ENCODE measurements around the gene SLC24A2. TPM values are rescaled to one million over a fixed set of nuclear protein-coding genes. Genes with fewer than 3 reads are reported as not detected.

The SLC24A2 gene
- total RNA-seq, 2 donors from 2014 or later: not detected

- ATAC-seq (no peak), DNase-seq (no peak)
- Mint-ChIP-seq H3K27me3 (peaks cover 39% of the 10 kb centered on the region), H3K27ac (no peak overlapping the region), H3K4me1 (no peaks in the 10 kb centered on the region), H3K4me3 (no peak overlapping the region), H3K36me3 (ENCODE audit: low read depth) (no peaks in the 10 kb centered on the region)
- no peaks in the 10 kb centered on the region for H3K9me3 ChIP-seq (ENCODE audit: control insufficient read depth, low read length, poor library complexity, severe bottlenecking)
These were observed 3.6 kb downstream of the SLC24A2 start for GRCh38 chr9:19785230-19785629.

DNA sequence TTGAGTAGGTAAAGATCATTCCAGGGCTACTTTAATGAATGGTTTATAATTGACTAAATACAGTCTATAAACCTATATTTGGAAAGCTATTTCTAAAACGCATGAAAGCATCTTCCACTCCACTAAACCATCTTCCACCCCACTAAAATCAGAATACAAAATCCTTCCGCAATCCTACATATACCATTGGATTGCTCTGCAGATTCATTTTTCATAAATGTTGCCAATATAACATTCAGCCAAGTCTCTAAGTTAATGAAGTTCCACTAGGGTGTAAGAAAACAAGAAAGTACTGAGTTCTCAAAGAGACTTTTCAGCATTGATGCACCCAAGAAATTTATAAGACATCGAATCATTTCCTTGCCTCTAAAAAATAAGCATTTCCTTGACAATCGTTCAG is 4.7 kb downstream of the SLC24A2 start:
- Mint-ChIP-seq H3K27me3 (peaks cover 34% of the 10 kb centered on the region), H3K36me3 (ENCODE audit: low read depth) (peaks cover 2% of the 10 kb centered on the region), H3K4me1 (no peaks in the 10 kb centered on the region), H3K4me3 (no peak overlapping the region), H3K27ac (no peak overlapping the region)
- ATAC-seq (no peak), DNase-seq (no peak)
- H3K9me3 ChIP-seq (ENCODE audit: control insufficient read depth, low read length, poor library complexity, severe bottlenecking): no peaks in the 10 kb centered on the region

DNA sequence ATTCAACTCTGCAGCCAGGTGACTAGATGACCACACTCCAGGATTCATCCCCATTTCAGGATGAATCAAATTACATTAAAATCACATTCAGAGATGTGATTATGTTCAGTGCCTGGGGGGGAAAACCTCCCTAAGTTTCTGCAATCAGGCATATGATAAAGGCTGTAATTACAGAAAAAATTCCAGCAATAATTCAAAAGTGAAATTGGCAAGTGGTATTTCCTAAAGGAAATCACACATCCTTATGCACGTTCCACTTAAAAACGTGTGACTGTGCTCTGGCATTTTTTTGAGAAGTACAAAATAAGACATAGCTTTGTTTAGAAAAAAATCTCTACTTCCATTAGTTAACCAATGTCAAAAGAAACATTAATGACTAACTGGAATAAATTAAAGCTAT is 5.3 kb downstream of the SLC24A2 start:
- Mint-ChIP-seq H3K27me3 (peaks cover 31% of the 10 kb centered on the region), H3K4me1 (no peaks in the 10 kb centered on the region), H3K4me3 (no peak overlapping the region), H3K27ac (no peak overlapping the region), H3K36me3 (ENCODE audit: low read depth) (peaks cover 2% of the 10 kb centered on the region)
- no peaks in the 10 kb centered on the region for H3K9me3 ChIP-seq (ENCODE audit: control insufficient read depth, low read length, poor library complexity, severe bottlenecking)
- DNase-seq (no peak), ATAC-seq (no peak)

GRCh38 chr9:19782005-19782404 is 6.8 kb downstream of the SLC24A2 start:
- H3K27ac Mint-ChIP-seq: no peak overlapping the region
- peaks cover 2% of the 10 kb centered on the region for H3K36me3 Mint-ChIP-seq (ENCODE audit: low read depth)
- ATAC-seq (no peak), DNase-seq (no peak)
- peaks cover 23% of the 10 kb centered on the region for H3K27me3 Mint-ChIP-seq
- H3K9me3 ChIP-seq (ENCODE audit: control insufficient read depth, low read length, poor library complexity, severe bottlenecking): no peaks in the 10 kb centered on the region
- no peak overlapping the region for H3K4me3 Mint-ChIP-seq
- H3K4me1 Mint-ChIP-seq: no peaks in the 10 kb centered on the region

DNA sequence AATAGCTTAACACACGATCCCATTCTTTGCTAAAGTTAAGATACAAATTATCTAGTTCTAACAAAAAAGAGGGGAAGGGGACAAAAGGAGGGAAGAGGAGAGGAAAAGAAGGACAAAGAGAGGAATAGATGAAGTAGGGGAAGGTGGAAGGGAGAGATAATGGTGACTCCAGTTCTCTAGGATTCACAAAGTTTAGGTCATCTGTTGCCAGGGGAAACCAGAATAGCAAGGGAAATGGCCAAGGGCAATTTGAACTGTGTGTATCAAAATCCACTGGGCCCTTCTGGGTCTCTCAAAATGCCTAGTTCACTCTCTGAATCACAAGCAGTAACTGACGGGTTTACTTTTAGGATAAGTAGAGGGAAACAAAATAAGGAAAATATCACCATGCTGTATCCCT is 7.6 kb downstream of the SLC24A2 start:
- H3K4me1 Mint-ChIP-seq: no peaks in the 10 kb centered on the region
- peaks cover 2% of the 10 kb centered on the region for H3K36me3 Mint-ChIP-seq (ENCODE audit: low read depth)
- H3K27me3 Mint-ChIP-seq: peaks cover 19% of the 10 kb centered on the region
- no peak overlapping the region for H3K4me3 Mint-ChIP-seq
- no peaks in the 10 kb centered on the region for H3K9me3 ChIP-seq (ENCODE audit: control insufficient read depth, low read length, poor library complexity, severe bottlenecking)
- DNase-seq (no peak), ATAC-seq (no peak)
- no peak overlapping the region for H3K27ac Mint-ChIP-seq

DNA sequence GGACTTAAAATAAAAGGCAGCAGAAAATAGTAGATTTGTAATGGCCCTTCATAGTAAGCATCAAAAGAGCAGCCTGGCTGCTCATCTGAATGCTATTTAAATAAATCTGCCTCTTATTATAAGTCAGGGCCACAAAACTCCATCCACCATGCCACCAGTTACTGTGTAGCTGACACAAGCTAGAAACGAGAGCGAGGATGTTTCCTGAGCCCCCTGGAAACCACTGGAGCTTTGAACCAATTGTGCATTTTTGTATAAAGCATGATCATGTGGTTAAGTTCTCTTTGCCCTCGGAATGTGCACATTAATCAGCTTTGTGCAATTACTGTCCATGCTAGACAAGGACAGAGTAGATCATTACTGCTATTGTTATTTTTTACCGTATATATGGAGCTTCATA is 17.4 kb downstream of the SLC24A2 start:
- no peaks in the 10 kb centered on the region for H3K9me3 ChIP-seq (ENCODE audit: control insufficient read depth, low read length, poor library complexity, severe bottlenecking)
- ATAC-seq: no peak
- no peak overlapping the region for H3K4me3 Mint-ChIP-seq
- no peaks in the 10 kb centered on the region for H3K4me1 Mint-ChIP-seq
- H3K27ac Mint-ChIP-seq: no peak overlapping the region
- DNase-seq: no peak
- H3K36me3 Mint-ChIP-seq (ENCODE audit: low read depth): no peaks in the 10 kb centered on the region
- peaks cover under 1% of the 10 kb centered on the region for H3K27me3 Mint-ChIP-seq

DNA sequence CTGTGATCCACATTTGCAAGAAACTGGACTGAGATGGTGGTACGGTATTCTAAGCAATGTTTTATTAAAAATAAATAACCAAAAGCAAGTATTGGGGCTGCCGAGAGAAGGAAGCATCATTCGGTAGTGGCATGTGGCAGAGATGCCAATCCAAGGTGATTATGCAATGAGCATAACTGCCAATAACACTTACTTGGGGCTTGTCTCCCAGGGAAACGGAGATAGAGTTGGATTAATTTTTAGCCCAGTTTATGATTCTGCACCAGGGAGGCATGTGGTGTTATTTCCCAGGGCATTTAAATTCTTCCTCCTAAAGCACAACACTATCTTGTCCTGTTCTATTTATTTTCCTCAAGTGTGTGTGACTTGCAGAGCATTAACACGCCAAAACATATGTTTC is 17.9 kb downstream of the SLC24A2 start:
- DNase-seq (no peak), ATAC-seq (no peak)
- no peaks in the 10 kb centered on the region for H3K27me3 Mint-ChIP-seq
- H3K4me1 Mint-ChIP-seq: no peaks in the 10 kb centered on the region
- no peak overlapping the region for H3K4me3 Mint-ChIP-seq
- no peak overlapping the region for H3K27ac Mint-ChIP-seq
- no peaks in the 10 kb centered on the region for H3K9me3 ChIP-seq (ENCODE audit: control insufficient read depth, low read length, poor library complexity, severe bottlenecking)
- no peaks in the 10 kb centered on the region for H3K36me3 Mint-ChIP-seq (ENCODE audit: low read depth)

DNA sequence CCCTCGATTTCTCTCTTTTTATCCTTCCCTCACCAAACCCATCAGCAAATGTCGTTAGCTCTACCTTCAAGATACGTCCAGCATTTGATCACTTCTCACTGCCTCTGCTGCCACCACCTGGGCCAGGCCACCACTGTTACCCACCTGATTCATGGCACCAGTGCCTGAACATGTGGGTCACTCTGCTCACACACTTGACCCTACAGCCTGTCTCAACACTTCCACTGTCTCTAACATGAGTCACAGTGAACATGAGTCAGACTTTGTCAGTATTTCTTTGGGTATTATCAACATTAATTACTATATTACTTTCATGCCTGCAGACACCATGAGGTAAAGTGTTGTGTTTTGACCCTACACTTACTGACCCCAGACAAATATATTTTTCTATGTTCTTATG is 19.6 kb downstream of the SLC24A2 start:
- Mint-ChIP-seq H3K4me1 (no peaks in the 10 kb centered on the region), H3K36me3 (ENCODE audit: low read depth) (no peaks in the 10 kb centered on the region), H3K27me3 (no peaks in the 10 kb centered on the region), H3K4me3 (no peak overlapping the region), H3K27ac (no peak overlapping the region)
- DNase-seq (no peak), ATAC-seq (no peak)
- H3K9me3 ChIP-seq (ENCODE audit: control insufficient read depth, low read length, poor library complexity, severe bottlenecking): no peaks in the 10 kb centered on the region

- H3K27me3 Mint-ChIP-seq: no peaks in the 10 kb centered on the region
- DNase-seq (no peak), ATAC-seq (no peak)
- no peaks in the 10 kb centered on the region for H3K9me3 ChIP-seq (ENCODE audit: control insufficient read depth, low read length, poor library complexity, severe bottlenecking)
- H3K4me1 Mint-ChIP-seq: no peaks in the 10 kb centered on the region
- H3K27ac Mint-ChIP-seq: no peak overlapping the region
- no peak overlapping the region for H3K4me3 Mint-ChIP-seq
- no peaks in the 10 kb centered on the region for H3K36me3 Mint-ChIP-seq (ENCODE audit: low read depth)
These were observed 20.0 kb downstream of the SLC24A2 start for GRCh38 chr9:19768798-19769197.

DNA sequence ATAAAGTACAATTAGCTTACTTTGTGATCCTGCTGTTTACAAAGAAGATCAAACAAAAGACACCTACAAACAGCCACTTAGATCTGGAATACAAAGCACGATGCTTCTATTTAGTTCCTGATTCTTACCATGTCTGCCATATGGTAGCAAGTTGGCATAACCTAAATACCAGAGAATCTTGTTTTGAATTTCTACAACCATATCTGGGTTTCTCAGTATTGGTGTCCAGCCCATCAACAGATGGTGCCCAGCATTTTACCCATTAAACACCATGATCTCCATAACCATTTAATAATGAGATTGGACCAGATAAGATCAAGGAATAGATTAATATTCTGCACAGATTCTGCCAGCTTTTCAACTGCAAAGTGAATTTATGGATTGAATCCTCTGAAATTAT is 29.8 kb downstream of the SLC24A2 start:
- no peaks in the 10 kb centered on the region for H3K4me1 Mint-ChIP-seq
- H3K9me3 ChIP-seq (ENCODE audit: control insufficient read depth, low read length, poor library complexity, severe bottlenecking): no peaks in the 10 kb centered on the region
- H3K36me3 Mint-ChIP-seq (ENCODE audit: low read depth): no peaks in the 10 kb centered on the region
- no peak overlapping the region for H3K4me3 Mint-ChIP-seq
- DNase-seq: no peak
- H3K27me3 Mint-ChIP-seq: peaks cover 4% of the 10 kb centered on the region
- H3K27ac Mint-ChIP-seq: no peak overlapping the region
- no peak for ATAC-seq

DNA sequence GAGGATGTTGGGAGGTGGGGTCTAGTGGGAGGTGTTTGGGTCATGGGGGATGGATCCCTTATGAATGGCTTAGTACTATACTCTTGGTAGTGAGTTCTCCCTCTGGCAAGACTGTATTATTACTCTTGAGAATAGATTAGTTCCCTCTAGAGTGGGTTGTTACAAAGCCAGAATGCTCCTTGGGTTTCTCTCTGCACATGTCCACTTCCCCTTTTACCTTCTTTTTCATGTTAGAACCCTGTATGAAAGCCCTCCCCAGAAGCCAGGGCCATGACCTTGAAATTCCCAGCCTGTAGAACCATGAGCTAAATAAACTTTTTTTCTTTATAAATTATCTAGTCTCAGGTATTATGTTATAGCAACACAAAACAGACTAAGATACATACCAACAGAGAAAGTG is 31.1 kb downstream of the SLC24A2 start:
- ATAC-seq: no peak
- DNase-seq: no peak

GRCh38 chr9:19754921-19755320 is 33.9 kb downstream of the SLC24A2 start:
- no peak for DNase-seq
- no peak overlapping the region for H3K4me3 Mint-ChIP-seq
- peaks cover 7% of the 10 kb centered on the region for H3K27me3 Mint-ChIP-seq
- no peaks in the 10 kb centered on the region for H3K36me3 Mint-ChIP-seq (ENCODE audit: low read depth)
- ATAC-seq: no peak
- H3K27ac Mint-ChIP-seq: no peak overlapping the region
- H3K9me3 ChIP-seq (ENCODE audit: control insufficient read depth, low read length, poor library complexity, severe bottlenecking): no peaks in the 10 kb centered on the region
- H3K4me1 Mint-ChIP-seq: no peaks in the 10 kb centered on the region

More for the DNA sequence above, 31.1 kb downstream of the SLC24A2 start:
- H3K27ac Mint-ChIP-seq: no peak overlapping the region
- H3K9me3 ChIP-seq (ENCODE audit: control insufficient read depth, low read length, poor library complexity, severe bottlenecking): no peaks in the 10 kb centered on the region
- H3K27me3 Mint-ChIP-seq: peaks cover 7% of the 10 kb centered on the region
- no peaks in the 10 kb centered on the region for H3K36me3 Mint-ChIP-seq (ENCODE audit: low read depth)
- no peaks in the 10 kb centered on the region for H3K4me1 Mint-ChIP-seq
- no peak overlapping the region for H3K4me3 Mint-ChIP-seq

DNA sequence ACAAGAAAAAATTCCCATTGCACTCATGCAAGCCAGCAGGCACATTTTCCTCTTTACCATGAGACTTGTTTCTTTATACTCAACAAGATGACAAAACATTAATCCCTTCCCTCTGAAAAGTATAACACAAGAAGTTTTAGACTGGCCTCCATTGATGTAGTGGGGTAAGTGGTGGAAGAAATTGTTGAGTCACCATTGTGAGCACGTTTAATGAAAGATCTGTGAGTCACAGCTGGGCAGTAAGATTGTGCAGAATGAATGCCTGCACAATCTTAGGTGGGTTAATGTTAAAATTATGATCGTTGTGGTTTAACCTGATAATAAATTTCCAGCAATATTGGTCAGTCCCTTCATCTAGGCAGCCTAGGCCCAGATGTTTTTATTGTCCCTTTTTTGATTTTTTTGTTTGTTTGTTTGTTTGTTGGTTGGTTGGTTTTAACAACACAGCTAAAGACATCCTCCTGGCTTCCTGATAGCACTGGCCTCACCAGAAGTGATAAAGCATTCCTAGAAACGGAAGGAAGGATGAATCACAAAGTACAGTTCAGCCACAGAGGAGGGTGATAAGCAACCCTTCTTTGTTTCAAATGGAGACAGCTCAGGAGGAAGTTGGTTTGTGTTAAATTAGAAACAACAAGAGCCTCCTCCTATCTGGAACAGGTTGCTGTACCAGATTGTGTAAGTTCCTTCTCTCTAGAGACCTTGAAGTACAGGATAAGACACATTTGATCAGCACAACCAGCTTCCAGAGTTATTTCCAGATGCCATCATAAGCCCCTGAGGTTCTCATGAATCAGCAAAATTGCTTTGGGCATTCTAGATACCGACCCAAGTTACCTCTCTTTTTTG is 40.3 kb downstream of the SLC24A2 start:
- Mint-ChIP-seq H3K36me3 (ENCODE audit: low read depth) (peaks cover 2% of the 10 kb centered on the region), H3K4me1 (peaks cover 5% of the 10 kb centered on the region), H3K4me3 (peak overlapping the region; percentile 19), H3K27ac (no peak overlapping the region), H3K27me3 (no peaks in the 10 kb centered on the region)
- no peaks in the 10 kb centered on the region for H3K9me3 ChIP-seq (ENCODE audit: control insufficient read depth, low read length, poor library complexity, severe bottlenecking)
- peak; percentile 64 for ATAC-seq
- DNase-seq: no peak

DNA sequence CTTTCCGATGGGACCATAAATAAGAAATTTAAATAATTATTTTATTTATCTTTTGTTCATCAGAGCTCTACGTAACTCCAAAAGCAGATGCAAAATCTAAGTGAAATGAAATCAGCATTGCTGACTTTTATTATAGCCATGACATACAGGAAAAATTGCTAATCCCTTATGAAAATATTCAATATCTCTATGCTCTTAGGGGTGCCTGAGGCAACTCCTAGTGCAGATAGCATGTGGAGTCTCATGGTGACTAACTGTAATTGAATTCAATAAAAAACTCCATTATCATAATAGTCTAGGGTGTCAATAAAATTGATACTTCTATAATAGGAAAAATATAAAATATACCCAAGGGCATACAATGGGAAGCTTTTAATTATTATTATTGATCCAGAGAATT is 42.6 kb downstream of the SLC24A2 start:
- no peak overlapping the region for H3K27ac Mint-ChIP-seq
- peaks cover 2% of the 10 kb centered on the region for H3K36me3 Mint-ChIP-seq (ENCODE audit: low read depth)
- H3K9me3 ChIP-seq (ENCODE audit: control insufficient read depth, low read length, poor library complexity, severe bottlenecking): no peaks in the 10 kb centered on the region
- peaks cover 5% of the 10 kb centered on the region for H3K4me1 Mint-ChIP-seq
- no peaks in the 10 kb centered on the region for H3K27me3 Mint-ChIP-seq
- ATAC-seq: no peak
- no peak overlapping the region for H3K4me3 Mint-ChIP-seq
- DNase-seq: no peak

All from T-helper 17 cell (primary cell).